WTC11 (cell line): Measurements from ENCODE around the gene CRB2. TPM values are rescaled to one million over a fixed set of nuclear protein-coding genes. Genes with fewer than 3 reads are reported as not detected.

Source experiments
- ATAC-seq: fragments of 200-7000 bp; cut with Tn5 transposase; 2 replicates; pipeline ENCODE4 v1.10.0; 2021; ENCODE audit warnings: mild to moderate bottlenecking, moderate library complexity
- CTCF ChIA-PET: fragments of 300-600 bp; sonication (Branson Sonifier 250); formaldehyde crosslinking; loops from one replicate; lab custom pipeline; 2021; ENCODE audit warnings: antibody characterized with exemption; lab: Charles Lee
- POLR2A ChIA-PET: fragments of 350-600 bp; sonication (Branson Sonifier 250); formaldehyde crosslinking; loops from one replicate; lab custom pipeline; 2021; ENCODE audit warnings: antibody characterized with exemption; lab: Charles Lee
- DNase-seq: peaks from one replicate; pipeline ENCODE4 v3.0.0; 2021; ENCODE audit warnings: low spot score
- H3K27ac Mint-ChIP-seq: 2 replicates; pipeline ENCODE4 v1.8.0; 2021; ENCODE audit warnings: mixed read lengths
- H3K27me3 Mint-ChIP-seq: 2 replicates; pipeline ENCODE4 v1.8.0; 2021; ENCODE audit warnings: low read depth, mild to moderate bottlenecking, moderate library complexity, mixed read lengths
- H3K36me3 Mint-ChIP-seq: 2 replicates; pipeline ENCODE4 v1.8.0; 2021; ENCODE audit warnings: mixed read lengths
- H3K4me1 Mint-ChIP-seq: 2 replicates; pipeline ENCODE4 v1.8.0; 2022; ENCODE audit warnings: mixed read lengths
- H3K4me3 Mint-ChIP-seq: 2 replicates; pipeline ENCODE4 v1.8.0; 2021; ENCODE audit warnings: mild to moderate bottlenecking, moderate library complexity, mixed read lengths
- H3K9me3 Mint-ChIP-seq: 2 replicates; pipeline ENCODE4 v1.8.0; 2021; ENCODE audit warnings: mixed read lengths
- EMX1 ChIP-seq: fragments of 250-450 bp; sonication (Bioruptor Pico); IDR thresholded peaks from 2 replicates; pipeline ENCODE4 v1.8.0; 2021; ENCODE audit warnings: mild to moderate bottlenecking
- GTF2I ChIP-seq: fragments of 250-450 bp; sonication (Bioruptor Pico); conservative IDR thresholded peaks from 2 replicates; pipeline ENCODE4 v1.4.0; 2021; ENCODE audit warnings: mild to moderate bottlenecking
- HMGA2 ChIP-seq: fragments of 250-450 bp; sonication (Bioruptor Pico); IDR thresholded peaks from 2 replicates; pipeline ENCODE4 v1.4.0; 2021; ENCODE audit warnings: mild to moderate bottlenecking, moderate library complexity
- JUN ChIP-seq: sonication (generic); formaldehyde crosslinking; IDR thresholded peaks from 2 replicates; pipeline ENCODE4 v1.8.0; 2023; ENCODE audit warnings: mild to moderate bottlenecking, missing genetic modification reagents
- MXD4 ChIP-seq: fragments of 250-450 bp; sonication (Bioruptor Pico); IDR thresholded peaks from 2 replicates; pipeline ENCODE4 v1.8.0; 2021; ENCODE audit warnings: mild to moderate bottlenecking, moderate library complexity, borderline replicate concordance
- NFYB ChIP-seq: sonication (generic); formaldehyde crosslinking; conservative IDR thresholded peaks from 2 replicates; pipeline ENCODE4 v1.8.0; 2022; ENCODE audit warnings: low read depth, missing genetic modification reagents
- NR2C2 ChIP-seq: sonication (generic); formaldehyde crosslinking; IDR thresholded peaks from 2 replicates; pipeline ENCODE4 v1.8.0; 2022; ENCODE audit warnings: mild to moderate bottlenecking, missing genetic modification reagents
- NR3C1 ChIP-seq: sonication (generic); formaldehyde crosslinking; conservative IDR thresholded peaks from 2 replicates; pipeline ENCODE4 v1.8.1; 2023; ENCODE audit warnings: low read depth, mild to moderate bottlenecking, missing genetic modification reagents
- OVOL2 ChIP-seq: fragments of 250-450 bp; sonication (Bioruptor Pico); IDR thresholded peaks from 2 replicates; pipeline ENCODE4 v1.9.0; 2021; ENCODE audit warnings: mild to moderate bottlenecking, borderline replicate concordance
- PRRX2 ChIP-seq: fragments of 250-450 bp; sonication (Bioruptor Pico); IDR thresholded peaks from 2 replicates; pipeline ENCODE4 v1.8.0; 2021; ENCODE audit warnings: mild to moderate bottlenecking
- RELA ChIP-seq: sonication (generic); formaldehyde crosslinking; IDR thresholded peaks from 2 replicates; pipeline ENCODE4 v1.8.1; 2022; ENCODE audit warnings: missing genetic modification reagents, mild to moderate bottlenecking, borderline replicate concordance
- ZNF121 ChIP-seq: sonication (generic); formaldehyde crosslinking; IDR thresholded peaks from 2 replicates; pipeline ENCODE4 v1.8.0; 2023; ENCODE audit warnings: missing genetic modification reagents
- ZNF138 ChIP-seq: sonication (generic); formaldehyde crosslinking; conservative IDR thresholded peaks from 2 replicates; pipeline ENCODE4 v1.8.1; 2022; ENCODE audit warnings: mild to moderate bottlenecking, moderate library complexity, missing genetic modification reagents
- ZNF263 ChIP-seq: sonication (generic); formaldehyde crosslinking; IDR thresholded peaks from 2 replicates; pipeline ENCODE4 v1.8.1; 2022; ENCODE audit warnings: low read depth, mild to moderate bottlenecking, moderate library complexity, missing genetic modification reagents
- ZNF416 ChIP-seq: fragments of 250-450 bp; sonication (Bioruptor Pico); IDR thresholded peaks from 2 replicates; pipeline ENCODE4 v1.9.0; 2021; ENCODE audit warnings: mild to moderate bottlenecking, inconsistent platforms
- ZNF423 ChIP-seq: fragments of 250-450 bp; sonication (Bioruptor Pico); IDR thresholded peaks from 2 replicates; pipeline ENCODE4 v2.1.2; 2022; ENCODE audit warnings: mild to moderate bottlenecking, moderate library complexity
- ZNF671 ChIP-seq: fragments of 250-450 bp; sonication (Bioruptor Pico); IDR thresholded peaks from 2 replicates; pipeline ENCODE4 v1.8.0; 2021; ENCODE audit warnings: mild to moderate bottlenecking
- total RNA-seq: library from RNA; stranded (reverse); gene quantifications from 3 replicates; pipeline ENCODE4 v1.2.3, GENCODE V29; 2021
- TF ChIP-seq, protein P1 (sequence below): sonication (generic); formaldehyde crosslinking; IDR thresholded peaks from 2 replicates; pipeline ENCODE4 v1.8.1; 2022; ENCODE audit warnings: low read depth, missing genetic modification reagents, borderline replicate concordance
- TF ChIP-seq, protein P2 (sequence below): sonication (generic); formaldehyde crosslinking; IDR thresholded peaks from 2 replicates; pipeline ENCODE4 v1.8.1; 2022; ENCODE audit warnings: mild to moderate bottlenecking, missing genetic modification reagents, moderate library complexity, borderline replicate concordance
- TF ChIP-seq, protein P3 (sequence below): sonication (generic); formaldehyde crosslinking; IDR thresholded peaks from 2 replicates; pipeline ENCODE4 v1.8.1; 2023; ENCODE audit warnings: mild to moderate bottlenecking, missing genetic modification reagents, moderate library complexity
- TF ChIP-seq, protein P4 (sequence below): sonication (generic); formaldehyde crosslinking; IDR thresholded peaks from 2 replicates; pipeline ENCODE4 v1.8.1; 2023; ENCODE audit warnings: mild to moderate bottlenecking, missing genetic modification reagents, borderline replicate concordance

CRB2 gene
- total RNA-seq, 1 experiment from 2014 or later: 3.5 TPM

DNA sequence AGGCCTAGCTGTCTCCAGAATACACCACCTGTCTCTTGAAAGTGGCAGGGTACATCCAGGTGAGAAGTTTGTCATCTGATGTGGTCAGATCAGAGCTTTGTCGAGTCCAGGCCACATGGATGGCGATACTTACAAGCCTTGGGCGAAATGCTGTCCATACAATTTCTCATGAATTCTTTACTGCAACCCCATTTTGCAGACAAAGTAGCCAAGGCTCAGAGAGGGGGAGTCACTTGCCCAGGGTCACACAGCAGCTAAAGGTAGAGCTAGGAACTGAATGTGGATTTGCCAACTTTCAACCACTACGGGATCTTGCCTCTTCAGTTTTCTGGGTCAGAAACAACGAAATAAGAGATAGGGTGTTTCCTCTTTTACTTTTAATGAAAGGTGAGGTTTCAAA is 35.2 kb downstream of the CRB2 start:
- TF ChIP-seq ZNF671 (CRISPR knock-in tag) (no peak), GTF2I (CRISPR knock-in tag) (peak; percentile 49; the same call in 1 of the 2 replicates)
- TF ChIP-seq, all 79 proteins: peak for 1
- Mint-ChIP-seq H3K27me3 (no peaks in the 10 kb centered on the region; the same call in 1 of the 2 replicates), H3K27ac (no peak overlapping the region), H3K4me3 (no peak overlapping the region), H3K4me1 (peaks cover 7% of the 10 kb centered on the region), H3K36me3 (no peaks in the 10 kb centered on the region), H3K9me3 (peaks cover 7% of the 10 kb centered on the region)
- POLR2A ChIA-PET: no interaction called here
- no peak for ATAC-seq
- CTCF ChIA-PET: interaction anchor here (1.1 to 1.7 kb wide), 3 partner anchors 9 to 42 kb away, joined by 4 to 11 read pairs (median 6); partner anchors contain the start of gene CRB2
- no peak for DNase-seq

DNA sequence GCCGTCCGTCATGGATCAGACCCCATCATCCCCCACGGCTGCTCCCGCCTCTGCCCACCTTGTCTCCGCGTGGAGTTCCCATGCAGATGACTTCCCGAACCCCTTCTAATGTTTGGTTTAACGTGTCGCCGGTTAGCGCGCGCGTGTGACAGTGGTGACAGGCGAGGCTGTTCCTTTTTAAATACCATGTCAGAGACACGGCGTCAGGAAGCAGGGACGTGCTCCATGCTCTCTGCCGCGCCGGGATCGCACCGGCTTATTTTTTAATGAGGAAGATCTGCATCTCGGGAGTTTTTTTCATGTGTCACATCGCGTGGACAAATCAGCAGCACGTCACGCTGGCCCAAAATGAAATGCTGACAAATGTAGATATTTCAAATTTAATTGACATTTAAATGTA is 35.9 kb downstream of the CRB2 start:
- no peak for DNase-seq
- no peak for TF ChIP-seq JUN
- TF ChIP-seq, protein P1, sequence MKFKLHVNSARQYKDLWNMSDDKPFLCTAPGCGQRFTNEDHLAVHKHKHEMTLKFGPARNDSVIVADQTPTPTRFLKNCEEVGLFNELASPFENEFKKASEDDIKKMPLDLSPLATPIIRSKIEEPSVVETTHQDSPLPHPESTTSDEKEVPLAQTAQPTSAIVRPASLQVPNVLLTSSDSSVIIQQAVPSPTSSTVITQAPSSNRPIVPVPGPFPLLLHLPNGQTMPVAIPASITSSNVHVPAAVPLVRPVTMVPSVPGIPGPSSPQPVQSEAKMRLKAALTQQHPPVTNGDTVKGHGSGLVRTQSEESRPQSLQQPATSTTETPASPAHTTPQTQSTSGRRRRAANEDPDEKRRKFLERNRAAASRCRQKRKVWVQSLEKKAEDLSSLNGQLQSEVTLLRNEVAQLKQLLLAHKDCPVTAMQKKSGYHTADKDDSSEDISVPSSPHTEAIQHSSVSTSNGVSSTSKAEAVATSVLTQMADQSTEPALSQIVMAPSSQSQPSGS (CRISPR knock-in tag): no peak
- TF ChIP-seq MXD4 (CRISPR knock-in tag): no peak
- TF ChIP-seq, protein P2, sequence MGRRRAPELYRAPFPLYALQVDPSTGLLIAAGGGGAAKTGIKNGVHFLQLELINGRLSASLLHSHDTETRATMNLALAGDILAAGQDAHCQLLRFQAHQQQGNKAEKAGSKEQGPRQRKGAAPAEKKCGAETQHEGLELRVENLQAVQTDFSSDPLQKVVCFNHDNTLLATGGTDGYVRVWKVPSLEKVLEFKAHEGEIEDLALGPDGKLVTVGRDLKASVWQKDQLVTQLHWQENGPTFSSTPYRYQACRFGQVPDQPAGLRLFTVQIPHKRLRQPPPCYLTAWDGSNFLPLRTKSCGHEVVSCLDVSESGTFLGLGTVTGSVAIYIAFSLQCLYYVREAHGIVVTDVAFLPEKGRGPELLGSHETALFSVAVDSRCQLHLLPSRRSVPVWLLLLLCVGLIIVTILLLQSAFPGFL (CRISPR knock-in tag): no peak
- no peak for TF ChIP-seq EMX1 (CRISPR knock-in tag)
- TF ChIP-seq, protein P3, sequence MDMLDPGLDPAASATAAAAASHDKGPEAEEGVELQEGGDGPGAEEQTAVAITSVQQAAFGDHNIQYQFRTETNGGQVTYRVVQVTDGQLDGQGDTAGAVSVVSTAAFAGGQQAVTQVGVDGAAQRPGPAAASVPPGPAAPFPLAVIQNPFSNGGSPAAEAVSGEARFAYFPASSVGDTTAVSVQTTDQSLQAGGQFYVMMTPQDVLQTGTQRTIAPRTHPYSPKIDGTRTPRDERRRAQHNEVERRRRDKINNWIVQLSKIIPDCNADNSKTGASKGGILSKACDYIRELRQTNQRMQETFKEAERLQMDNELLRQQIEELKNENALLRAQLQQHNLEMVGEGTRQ (CRISPR knock-in tag): no peak
- TF ChIP-seq, protein P4, sequence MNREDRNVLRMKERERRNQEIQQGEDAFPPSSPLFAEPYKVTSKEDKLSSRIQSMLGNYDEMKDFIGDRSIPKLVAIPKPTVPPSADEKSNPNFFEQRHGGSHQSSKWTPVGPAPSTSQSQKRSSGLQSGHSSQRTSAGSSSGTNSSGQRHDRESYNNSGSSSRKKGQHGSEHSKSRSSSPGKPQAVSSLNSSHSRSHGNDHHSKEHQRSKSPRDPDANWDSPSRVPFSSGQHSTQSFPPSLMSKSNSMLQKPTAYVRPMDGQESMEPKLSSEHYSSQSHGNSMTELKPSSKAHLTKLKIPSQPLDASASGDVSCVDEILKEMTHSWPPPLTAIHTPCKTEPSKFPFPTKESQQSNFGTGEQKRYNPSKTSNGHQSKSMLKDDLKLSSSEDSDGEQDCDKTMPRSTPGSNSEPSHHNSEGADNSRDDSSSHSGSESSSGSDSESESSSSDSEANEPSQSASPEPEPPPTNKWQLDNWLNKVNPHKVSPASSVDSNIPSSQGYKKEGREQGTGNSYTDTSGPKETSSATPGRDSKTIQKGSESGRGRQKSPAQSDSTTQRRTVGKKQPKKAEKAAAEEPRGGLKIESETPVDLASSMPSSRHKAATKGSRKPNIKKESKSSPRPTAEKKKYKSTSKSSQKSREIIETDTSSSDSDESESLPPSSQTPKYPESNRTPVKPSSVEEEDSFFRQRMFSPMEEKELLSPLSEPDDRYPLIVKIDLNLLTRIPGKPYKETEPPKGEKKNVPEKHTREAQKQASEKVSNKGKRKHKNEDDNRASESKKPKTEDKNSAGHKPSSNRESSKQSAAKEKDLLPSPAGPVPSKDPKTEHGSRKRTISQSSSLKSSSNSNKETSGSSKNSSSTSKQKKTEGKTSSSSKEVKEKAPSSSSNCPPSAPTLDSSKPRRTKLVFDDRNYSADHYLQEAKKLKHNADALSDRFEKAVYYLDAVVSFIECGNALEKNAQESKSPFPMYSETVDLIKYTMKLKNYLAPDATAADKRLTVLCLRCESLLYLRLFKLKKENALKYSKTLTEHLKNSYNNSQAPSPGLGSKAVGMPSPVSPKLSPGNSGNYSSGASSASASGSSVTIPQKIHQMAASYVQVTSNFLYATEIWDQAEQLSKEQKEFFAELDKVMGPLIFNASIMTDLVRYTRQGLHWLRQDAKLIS (CRISPR knock-in tag): no peak
- TF ChIP-seq GTF2I (CRISPR knock-in tag): no peak
- no peak for TF ChIP-seq PRRX2
- no peak for TF ChIP-seq OVOL2
- no peak for TF ChIP-seq NR3C1 (CRISPR knock-in tag)
- no peak for TF ChIP-seq NFYB (CRISPR knock-in tag)
- TF ChIP-seq RELA (CRISPR knock-in tag): no peak
- ChIA-PET POLR2A (no interaction called here), CTCF (interaction anchor here (1.2 to 1.7 kb wide), 2 partner anchors 8 to 36 kb away, joined by 4 to 11 read pairs; partner anchors contain the start of gene CRB2)
- Mint-ChIP-seq H3K36me3 (no peaks in the 10 kb centered on the region), H3K27me3 (no peaks in the 10 kb centered on the region; the same call in 1 of the 2 replicates), H3K4me1 (peaks cover 7% of the 10 kb centered on the region), H3K27ac (no peak overlapping the region), H3K4me3 (no peak overlapping the region), H3K9me3 (peaks cover 7% of the 10 kb centered on the region)
- ATAC-seq: no peak

DNA sequence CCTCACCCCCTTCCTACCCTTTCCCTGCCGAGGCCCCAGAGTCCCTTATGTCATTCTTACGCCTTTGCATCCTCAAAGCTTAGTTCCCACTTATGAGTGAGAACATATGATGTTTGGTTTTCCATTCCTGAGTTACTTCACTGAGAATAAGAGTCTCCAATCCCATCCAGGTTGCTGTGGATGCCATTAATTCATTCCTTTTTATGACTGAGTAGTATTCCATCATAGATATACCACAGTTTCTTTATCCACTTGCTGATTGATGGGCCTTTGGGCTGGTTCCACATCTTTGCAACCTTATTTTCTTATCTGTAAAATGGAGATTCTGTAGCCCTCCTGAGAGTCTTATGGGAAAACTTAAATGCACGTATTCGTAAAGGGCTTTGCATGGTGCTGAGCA is 36.8 kb downstream of the CRB2 start:
- CTCF ChIA-PET: no interaction called here
- no peaks in the 10 kb centered on the region for H3K36me3 Mint-ChIP-seq
- no peak overlapping the region for H3K27ac Mint-ChIP-seq
- POLR2A ChIA-PET: interaction anchor here (0.7 kb wide), 1 partner anchor 465 kb away, joined by 3 read pairs; no protein-coding TSS in a partner anchor
- H3K9me3 Mint-ChIP-seq: peaks cover 7% of the 10 kb centered on the region
- DNase-seq: no peak
- H3K4me3 Mint-ChIP-seq: no peak overlapping the region
- peaks cover 7% of the 10 kb centered on the region for H3K4me1 Mint-ChIP-seq
- ATAC-seq: no peak
- H3K27me3 Mint-ChIP-seq: no peaks in the 10 kb centered on the region; the same call in 1 of the 2 replicates
- TF ChIP-seq, protein P4 (CRISPR knock-in tag): no peak
- TF ChIP-seq NR2C2 (CRISPR knock-in tag): no peak
- no peak for TF ChIP-seq ZNF423 (CRISPR knock-in tag)
- no peak for TF ChIP-seq ZNF121 (CRISPR knock-in tag)
- no peak for TF ChIP-seq ZNF263 (CRISPR knock-in tag)
- TF ChIP-seq ZNF416 (CRISPR knock-in tag): no peak
- TF ChIP-seq HMGA2 (CRISPR knock-in tag): no peak
- TF ChIP-seq, protein P3 (CRISPR knock-in tag): no peak
- TF ChIP-seq ZNF138 (CRISPR knock-in tag): no peak
